H1 (cell line): ENCODE measurements around the gene ABHD2. TPM values are rescaled to one million over a fixed set of nuclear protein-coding genes. Genes with fewer than 3 reads are reported as not detected.

Experiments used
- CEBPB ChIP-seq: IDR thresholded peaks from 2 replicates; pipeline ENCODE4 v1.6.1; 2012; ENCODE audit warnings: low read depth, low read length
- CHD1 ChIP-seq: IDR thresholded peaks from 2 replicates; pipeline ENCODE4 v1.6.1; 2012; ENCODE audit warnings: low read depth, low read length, improper control_type of control experiment
- E2F6 ChIP-seq: IDR thresholded peaks from 2 replicates; pipeline ENCODE4 v1.6.1; 2012; ENCODE audit warnings: inconsistent platforms
- JUND ChIP-seq: IDR thresholded peaks from 2 replicates; pipeline ENCODE4 v1.6.1; 2011; ENCODE audit warnings: mild to moderate bottlenecking, improper control_type of control experiment, low read length
- MAX ChIP-seq: IDR thresholded peaks from 2 replicates; pipeline ENCODE4 v1.6.1; 2012; ENCODE audit warnings: inconsistent platforms
- RXRA ChIP-seq: IDR thresholded peaks from 2 replicates; pipeline ENCODE4 v1.6.1; 2011; ENCODE audit warnings: low read depth, mild to moderate bottlenecking, low read length, moderate library complexity; ENCODE audit not compliant: insufficient read depth
- YY1 ChIP-seq: IDR thresholded peaks from 2 replicates; pipeline ENCODE4 v1.6.1; 2011; ENCODE audit warnings: low read depth, mild to moderate bottlenecking, low read length
- polyA plus RNA-seq, 7 experiments: library from polyadenylated mRNA; depleted of rRNA in 3 of 7; stranded (reverse) in 5 of 7; unstranded in 2 of 7; fragments of >200 nt in 5 of 7; fragments of 200-250 nt in 2 of 7; gene quantifications; 1 replicate in 5 of 7; 2 replicates in 1 of 7; 4 replicates in 1 of 7; pipeline versions ENCODE4 v1.2.1 to v1.2.3, GENCODE V29; 2011 to 2013; ENCODE audit warnings: missing spikeins in 2 of 7, mixed read lengths in 2 of 7
- total RNA-seq: library from RNA; stranded (reverse); fragmentation: NEBNext Ultra II Directional; extraction: Animal tissue kit (Norgen Biotek cat#: 25700); gene quantifications from 2 replicates; pipeline ENCODE4 v1.2.1, GENCODE V29; 2021

The ABHD2 gene
- total and polyA plus RNA-seq, 2 of the 8 experiments (the other 6 are each of a cell fraction or from before 2014, with no cell fraction given), result 9.1 to 23.7 TPM

- TF ChIP-seq CEBPB (no peak), MAX (no peak), E2F6 (no peak), CHD1 (no peak), YY1 (no peak), RXRA (no peak), JUND (no peak)
These were observed 41.9 kb downstream of the ABHD2 start (continued) for GRCh38 chr15:89130201-89130600.
